Smooth muscle cell (in vitro differentiated cells): ENCODE data around the gene RCOR3. TPM values are rescaled to one million over a fixed set of nuclear protein-coding genes. Genes with fewer than 3 reads are reported as not detected.

Source experiments
- DNase-seq: peaks from one replicate; lab custom pipeline; 2025; ENCODE audit not compliant: unreplicated experiment; lab: John Stamatoyannopoulos, UW
- H2AFZ ChIP-seq: fragments of 200-600 bp; sonication (generic); 2 replicates; pipeline ENCODE4 v1.6.0; 2016; ENCODE audit warnings: antibody characterized with exemption, low read depth, mild to moderate bottlenecking
- H3F3A ChIP-seq: fragments of 200-600 bp; sonication (generic); 2 replicates; pipeline ENCODE4 v1.6.0; 2017; ENCODE audit warnings: antibody characterized with exemption, low read depth
- H3K27ac ChIP-seq: fragments of 200-600 bp; sonication (generic); 2 replicates; pipeline ENCODE4 v1.5.1; 2016; ENCODE audit warnings: low read depth, mild to moderate bottlenecking
- H3K27me3 ChIP-seq: fragments of 200-600 bp; sonication (generic); 2 replicates; pipeline ENCODE4 v1.6.1; 2016; ENCODE audit warnings: low read depth, mild to moderate bottlenecking
- H3K36me3 ChIP-seq: fragments of 200-600 bp; sonication (generic); 2 replicates; pipeline ENCODE4 v1.5.1; 2016; ENCODE audit warnings: low read depth
- H3K4me1 ChIP-seq: fragments of 200-600 bp; sonication (generic); 2 replicates; pipeline ENCODE4 v1.5.1; 2016; ENCODE audit warnings: low read depth
- H3K4me2 ChIP-seq: fragments of 200-600 bp; sonication (generic); 2 replicates; pipeline ENCODE4 v1.6.0; 2016; ENCODE audit warnings: mild to moderate bottlenecking
- H3K4me3 ChIP-seq: fragments of 200-600 bp; sonication (generic); 2 replicates; pipeline ENCODE4 v1.5.1; 2016; ENCODE audit warnings: mild to moderate bottlenecking
- H3K79me2 ChIP-seq: fragments of 200-600 bp; sonication (generic); 2 replicates; pipeline ENCODE4 v1.6.0; 2016; ENCODE audit warnings: low read depth, mild to moderate bottlenecking
- H3K9ac ChIP-seq: fragments of 200-600 bp; sonication (generic); 2 replicates; pipeline ENCODE4 v1.6.0; 2016; ENCODE audit warnings: low read depth
- H3K9me3 ChIP-seq: fragments of 200-600 bp; sonication (generic); replicated peaks from 2 replicates; pipeline ENCODE4 v1.5.1; 2016; ENCODE audit warnings: low read depth
- H4K20me1 ChIP-seq: fragments of 200-600 bp; sonication (generic); 2 replicates; pipeline ENCODE4 v1.6.0; 2016; ENCODE audit warnings: low read depth
- CTCF ChIP-seq: fragments of 200-600 bp; sonication (generic); IDR thresholded peaks from 2 replicates; pipeline ENCODE4 v1.5.1; 2017; ENCODE audit warnings: borderline replicate concordance, mild to moderate bottlenecking, antibody characterized with exemption; ENCODE audit not compliant: insufficient read depth, poor library complexity, severe bottlenecking
- WGBS: methylation state at CpG from one replicate; pipeline ENCODE4 v1.1.7; 2016; ENCODE audit warnings: low lambda C conversion rate; 5-methylcytosine and 5-hydroxymethylcytosine counted together
- polyA plus RNA-seq: library from polyadenylated mRNA; unstranded; fragments of >200 nt; fragmentation: Nextera tagmentation; extraction: Ambion mirVana; gene quantifications from 2 replicates; pipeline ENCODE4 v1.2.1, GENCODE V29; 2016
- total RNA-seq: library from RNA; depleted of rRNA; stranded (reverse); fragments of >200 nt; gene quantifications from 2 replicates; pipeline ENCODE4 v1.2.3, GENCODE V29; 2014

The RCOR3 gene
- total and polyA plus RNA-seq, 2 experiments from 2014 or later, result 22.5 to 27.7 TPM

DNA sequence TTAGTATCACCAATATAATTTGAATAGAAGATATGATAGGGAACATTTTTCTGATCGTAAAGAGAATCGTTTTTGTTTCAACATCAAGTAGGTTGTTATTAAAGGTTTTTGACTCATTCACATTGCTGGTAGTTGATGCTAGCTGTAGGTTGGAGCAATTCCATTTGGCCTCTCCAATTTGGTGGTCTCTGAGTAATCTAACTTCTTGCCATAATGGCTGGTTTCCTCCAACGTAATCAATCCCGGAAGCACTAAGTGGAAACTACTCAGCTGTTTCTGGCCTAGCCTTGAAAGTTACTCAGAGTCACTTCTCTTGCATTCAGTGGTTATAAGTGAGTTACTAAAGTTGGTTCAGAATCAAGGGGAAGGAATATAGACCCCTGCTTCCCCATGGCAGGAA lies 26.0 kb downstream of the RCOR3 start:
- TF ChIP-seq CTCF, result no peak
- DNase-seq, result no peak
- peaks cover 4% of the 10 kb centered on the region for H3F3A ChIP-seq
- no peak overlapping the region for H3K4me3 ChIP-seq
- peaks cover 32% of the 10 kb centered on the region for H4K20me1 ChIP-seq
- 93% methylated on average over 4 of the region's 4 CpGs for WGBS
- no peak overlapping the region for H2AFZ ChIP-seq
- H3K9me3 ChIP-seq, result no peaks in the 10 kb centered on the region
- no peaks in the 10 kb centered on the region for H3K27me3 ChIP-seq
- no peak overlapping the region for H3K4me2 ChIP-seq
- H3K9ac ChIP-seq, result no peak overlapping the region
- H3K36me3 ChIP-seq, result peaks cover 14% of the 10 kb centered on the region
- peaks cover 4% of the 10 kb centered on the region for H3K4me1 ChIP-seq
- no peak overlapping the region for H3K27ac ChIP-seq
- H3K79me2 ChIP-seq, result peaks cover 7% of the 10 kb centered on the region

GRCh38 chr1:211287218-211287617 lies 28.1 kb downstream of the RCOR3 start:
- Histone ChIP-seq H3K27ac (no peak overlapping the region), H3F3A (no peaks in the 10 kb centered on the region), H3K36me3 (peaks cover 25% of the 10 kb centered on the region), H3K9ac (no peak overlapping the region), H3K4me1 (no peaks in the 10 kb centered on the region), H2AFZ (no peak overlapping the region), H3K4me3 (no peak overlapping the region), H4K20me1 (peaks cover 42% of the 10 kb centered on the region), H3K9me3 (no peaks in the 10 kb centered on the region), H3K4me2 (no peak overlapping the region), H3K27me3 (no peaks in the 10 kb centered on the region), H3K79me2 (peaks cover 7% of the 10 kb centered on the region)
- 96% methylated on average over 3 of the region's 3 CpGs for WGBS
- DNase-seq, result no peak
- TF ChIP-seq CTCF, result no peak

- no peak overlapping the region for H3K4me2 ChIP-seq
- H3K9me3 ChIP-seq, result no peaks in the 10 kb centered on the region
- no peak for DNase-seq
- whole genome bisulfite sequencing, result 83% methylated on average over 2 of the region's 2 CpGs
- peaks cover 12% of the 10 kb centered on the region for H3K79me2 ChIP-seq
- H3K27ac ChIP-seq, result no peak overlapping the region
- no peaks in the 10 kb centered on the region for H3F3A ChIP-seq
- no peak for TF ChIP-seq CTCF
- no peak overlapping the region for H3K4me3 ChIP-seq
- peaks cover 41% of the 10 kb centered on the region for H3K36me3 ChIP-seq
- H2AFZ ChIP-seq, result no peak overlapping the region
- peaks cover 4% of the 10 kb centered on the region for H3K4me1 ChIP-seq
- peaks cover 27% of the 10 kb centered on the region for H4K20me1 ChIP-seq
- H3K27me3 ChIP-seq, result no peaks in the 10 kb centered on the region
- H3K9ac ChIP-seq, result no peak overlapping the region
Measured at GRCh38 chr1:211292411-211292810, 33.2 kb downstream of the RCOR3 start.

DNA sequence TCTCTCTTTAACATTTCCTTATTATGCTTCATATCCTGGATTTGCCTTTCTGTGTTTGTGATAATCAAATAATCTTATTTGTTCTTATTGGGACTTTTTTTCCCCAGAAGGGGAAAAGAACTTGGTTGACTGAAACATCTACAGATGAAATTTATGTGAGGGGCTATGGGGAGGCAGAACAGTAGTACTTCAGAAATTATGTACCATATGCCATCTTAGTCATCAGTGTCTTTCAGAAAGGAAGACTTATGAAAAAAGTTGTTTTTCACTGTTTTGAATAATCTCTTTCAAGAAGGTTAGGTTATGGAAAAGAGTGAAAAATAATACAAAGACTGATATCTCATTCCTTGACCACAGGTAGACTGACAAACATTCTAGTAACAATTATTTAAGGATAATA lies 37.2 kb downstream of the RCOR3 start:
- Histone ChIP-seq H3F3A (no peaks in the 10 kb centered on the region), H3K27ac (no peak overlapping the region), H3K79me2 (peaks cover 10% of the 10 kb centered on the region), H3K9ac (no peak overlapping the region), H3K4me3 (no peak overlapping the region), H2AFZ (no peak overlapping the region), H3K27me3 (no peaks in the 10 kb centered on the region), H3K36me3 (peaks cover 30% of the 10 kb centered on the region), H3K4me2 (no peak overlapping the region), H3K9me3 (no peaks in the 10 kb centered on the region), H3K4me1 (peaks cover 4% of the 10 kb centered on the region), H4K20me1 (peaks cover 24% of the 10 kb centered on the region)
- no peak for DNase-seq
- TF ChIP-seq CTCF, result no peak
